ENCODE data around the gene PDZRN3. TPM values are rescaled to one million over a fixed set of nuclear protein-coding genes. Genes with fewer than 3 reads are reported as not detected.

PDZRN3 gene
- total and polyA plus RNA-seq, 2 of the 13 experiments (the other 11 are each of a cell fraction or from before 2014, with no cell fraction given) = not detected

GRCh38 chr3:73555076-73555475, 69.7 kb downstream of the PDZRN3 start (continued):
- TF ChIP-seq NFE2L1 (CRISPR knock-in tag; IDR thresholded peaks at IDR 0.05; ENCODE audit: borderline replicate concordance) = no peak
- TF ChIP-seq ZFX (CRISPR knock-in tag; IDR thresholded peaks at IDR 0.05; ENCODE audit: low read depth) = no peak
- no peak for TF ChIP-seq TIGD3 (CRISPR knock-in tag; IDR thresholded peaks at IDR 0.05; ENCODE audit: borderline replicate concordance)
- TF ChIP-seq ZNF629 (CRISPR knock-in tag; conservative IDR thresholded peaks at IDR 0.05) = no peak
- no peak for TF ChIP-seq ZNF557 (CRISPR knock-in tag; IDR thresholded peaks at IDR 0.05)
- no peak for TF ChIP-seq ELF1 (CRISPR knock-in tag; IDR thresholded peaks at IDR 0.05)
- no peak for TF ChIP-seq KLF6 (CRISPR knock-in tag; IDR thresholded peaks at IDR 0.05)
- TF ChIP-seq SCMH1 (CRISPR knock-in tag; IDR thresholded peaks at IDR 0.05; ENCODE audit: borderline replicate concordance) = no peak

- H4K20me1 ChIP-seq (ENCODE audit: insufficient read depth, low read length) = no peaks in the 10 kb centered on the region
- H3K9me3 ChIP-seq (ENCODE audit: low read length) = no peaks in the 10 kb centered on the region
- WGBS (ENCODE audit: low lambda C conversion rate) = 33% methylated on average over 4 of the region's 4 CpGs
- no peaks in the 10 kb centered on the region for H3K36me3 ChIP-seq (replicated peaks in 1 of 2; ENCODE audit: control insufficient read depth in 1 of 2, insufficient read depth in 2 of 2, low read length in 2 of 2)
- no peak for DNase-seq (ENCODE audit: low spot score)
- ChIA-PET POLR2A (no interaction called here), CTCF (ENCODE audit: low intra/inter-chr PET ratio, low total read pairs) (no interaction called here)
- BruUV-seq (replicated peaks) = no TSS peak
- no peak overlapping the region for H3K4me2 ChIP-seq (ENCODE audit: low read depth, low read length)
- no peaks in the 10 kb centered on the region for H3K4me1 ChIP-seq (ENCODE audit: insufficient read depth, low read length)
- ATAC-seq = no peak
- intact Hi-C loops (cut with micrococcal nuclease; ENCODE audit: unreplicated experiment) = no loop called here
- no peak overlapping the region for H3K4me3 ChIP-seq (replicated peaks in 1 of 3; ENCODE audit: insufficient read depth in 1 of 3, low read depth in 2 of 3, low read length in 3 of 3)
- no peak overlapping the region for H3K9ac ChIP-seq (ENCODE audit: insufficient read depth, low read depth, low read length)
- H2AFZ ChIP-seq (ENCODE audit: low read length) = no peak overlapping the region
- no peaks in the 10 kb centered on the region for H3K79me2 ChIP-seq (ENCODE audit: insufficient read depth, low read length)
- H3K27ac ChIP-seq (ENCODE audit: extremely low read length, insufficient read depth, low read length) = no peak overlapping the region
- in situ Hi-C loops (cut with HindIII; ENCODE audit: extremely low pct_ligation_motif_present, low pct_unique_long_range_greater_than_20kb) = no loop called here
- no peak for FAIRE-seq
- no peaks in the 10 kb centered on the region for H3K27me3 ChIP-seq (ENCODE audit: control insufficient read depth in 1 of 2, insufficient read depth in 2 of 2, low read length in 2 of 2)
- TF ChIP-seq FOSL2 (CRISPR knock-in tag; IDR thresholded peaks at IDR 0.05) (0 out of 2 replicates have a peak, but pooled peaks have one; percentile 17), TFDP2 (CRISPR knock-in tag; IDR thresholded peaks at IDR 0.05) (no peak), ZNF607 (CRISPR knock-in tag; IDR thresholded peaks at IDR 0.05; ENCODE audit: borderline replicate concordance) (no peak), ZKSCAN1 (IDR thresholded peaks at IDR 0.05; ENCODE audit: low read length) (peak; percentile 44; the same call in 1 of the 2 replicates)
Measured at GRCh38 chr3:73552700-73553099, 72.0 kb downstream of the PDZRN3 start.

Measured in HepG2 (cell line).